PC-9 (cell line): ENCODE data around the gene GRIN2B. TPM values are rescaled to one million over a fixed set of nuclear protein-coding genes. Genes with fewer than 3 reads are reported as not detected.
A peak's percentile ranks its signal among the peaks of the same experiment; 100 is the strongest.

ENCODE experiments used
- BruUV-seq: library from RNA; stranded (reverse); fragments of 400-500 nt; replicated peaks from 2 replicates; lab custom pipeline; 2021; lab: Mats Ljungman, UMichigan
- CTCF ChIA-PET: fragments of 300-600 bp; sonication (Branson Sonifier 250); formaldehyde crosslinking; loops from one replicate; lab custom pipeline; 2022; ENCODE audit warnings: antibody characterized with exemption; lab: Charles Lee
- POLR2A ChIA-PET: fragments of 300-600 bp; sonication (Branson Sonifier 250); formaldehyde crosslinking; loops from one replicate; lab custom pipeline; 2022; ENCODE audit warnings: antibody characterized with exemption; ENCODE audit not compliant: unreplicated experiment; lab: Charles Lee
- DNase-seq, 2 experiments: peaks; one replicate each; pipeline versions ENCODE4 v3.0.0 to v3.0.0-alpha.2; 2015 to 2022; ENCODE audit warnings: mixed read lengths in 1 of 2
- H2AFZ ChIP-seq: fragments of 200-600 bp; sonication (generic); 2 replicates; pipeline ENCODE4 v1.8.1; 2017; ENCODE audit warnings: antibody characterized with exemption
- H3F3A ChIP-seq: fragments of 200-600 bp; sonication (generic); 2 replicates; pipeline ENCODE4 v1.8.1; 2017; ENCODE audit warnings: antibody characterized with exemption, mild to moderate bottlenecking, low read depth; ENCODE audit not compliant: insufficient read depth
- H3K27ac ChIP-seq: fragments of 200-600 bp; sonication (generic); 2 replicates; pipeline ENCODE4 v1.6.1; 2016; ENCODE audit warnings: mixed run types
- H3K27me3 ChIP-seq: fragments of 200-600 bp; sonication (generic); 2 replicates; pipeline ENCODE4 v1.6.1; 2016; ENCODE audit warnings: low read depth, mixed run types; ENCODE audit not compliant: insufficient read depth
- H3K36me3 ChIP-seq: fragments of 200-600 bp; sonication (generic); 2 replicates; pipeline ENCODE4 v1.6.1; 2016; ENCODE audit warnings: low read depth, mixed run types
- H3K4me1 ChIP-seq: fragments of 200-600 bp; sonication (generic); replicated peaks from 2 replicates; pipeline ENCODE4 v1.6.1; 2016; ENCODE audit warnings: mixed run types; ENCODE audit not compliant: insufficient read depth
- H3K4me2 ChIP-seq: fragments of 200-600 bp; sonication (generic); 2 replicates; pipeline ENCODE4 v1.6.1; 2017; ENCODE audit warnings: mixed run types
- H3K4me3 ChIP-seq: fragments of 200-600 bp; sonication (generic); 2 replicates; pipeline ENCODE4 v1.6.1; 2016; ENCODE audit warnings: mixed run types
- H3K79me2 ChIP-seq: fragments of 200-600 bp; sonication (generic); 2 replicates; pipeline ENCODE4 v1.6.1; 2017; ENCODE audit warnings: low read depth, mixed run types
- H3K9me2 ChIP-seq: fragments of 200-600 bp; sonication (generic); 2 replicates; pipeline ENCODE4 v1.8.1; 2017; ENCODE audit warnings: mild to moderate bottlenecking; ENCODE audit not compliant: insufficient read depth
- H3K9me3 ChIP-seq: fragments of 200-600 bp; sonication (generic); 2 replicates; pipeline ENCODE4 v1.8.1; 2016; ENCODE audit warnings: low read depth; ENCODE audit not compliant: insufficient read depth
- H4K20me1 ChIP-seq: fragments of 200-600 bp; sonication (generic); 2 replicates; pipeline ENCODE4 v1.8.1; 2017; ENCODE audit not compliant: insufficient read depth
- CTCF ChIP-seq: fragments of 200-600 bp; sonication (generic); conservative IDR thresholded peaks from 2 replicates; pipeline ENCODE4 v1.6.1; 2017; ENCODE audit warnings: mixed run types, antibody characterized with exemption, mild to moderate bottlenecking, moderate library complexity
- EZH2 ChIP-seq: fragments of 200-600 bp; sonication (generic); IDR thresholded peaks from 2 replicates; pipeline ENCODE4 v1.8.0; 2017; ENCODE audit warnings: antibody characterized with exemption, low read depth
- intact Hi-C: fragments of 100-400 bp; cut with micrococcal nuclease; formaldehyde crosslinking; loops from one replicate; pipeline ENCODE4 v1.10.0; 2022; ENCODE audit not compliant: unreplicated experiment
- total RNA-seq: library from RNA; stranded (reverse); gene quantifications from 2 replicates; pipeline ENCODE4 v1.2.3, GENCODE V29; 2021

GRIN2B gene
- total RNA-seq, 1 experiment from 2014 or later = not detected

GRCh38 chr12:13992585-13992984 lies 11.2 kb upstream of the GRIN2B start:
- ChIA-PET CTCF (no interaction called here), POLR2A (no interaction called here)
- no peaks in the 10 kb centered on the region for H3K36me3 ChIP-seq
- no peak overlapping the region for H2AFZ ChIP-seq
- no peak overlapping the region for H3K4me2 ChIP-seq
- H4K20me1 ChIP-seq = no peaks in the 10 kb centered on the region
- no peak overlapping the region for H3K4me3 ChIP-seq
- TF ChIP-seq CTCF (no peak), EZH2 (no peak)
- H3F3A ChIP-seq = no peaks in the 10 kb centered on the region
- no peaks in the 10 kb centered on the region for H3K9me2 ChIP-seq
- H3K27ac ChIP-seq = no peak overlapping the region
- H3K4me1 ChIP-seq = no peaks in the 10 kb centered on the region
- BruUV-seq = no TSS peak
- no peaks in the 10 kb centered on the region for H3K79me2 ChIP-seq
- DNase-seq = no peak
- intact Hi-C loops = no loop called here
- H3K9me3 ChIP-seq = no peaks in the 10 kb centered on the region
- H3K27me3 ChIP-seq = peaks cover 13% of the 10 kb centered on the region

- Histone ChIP-seq H3K27me3 (peaks cover 13% of the 10 kb centered on the region), H2AFZ (no peak overlapping the region), H3K9me3 (no peaks in the 10 kb centered on the region), H3K4me3 (no peak overlapping the region), H3K36me3 (no peaks in the 10 kb centered on the region), H4K20me1 (no peaks in the 10 kb centered on the region), H3K4me2 (no peak overlapping the region), H3K4me1 (no peaks in the 10 kb centered on the region), H3K9me2 (no peaks in the 10 kb centered on the region), H3K27ac (no peak overlapping the region), H3F3A (no peaks in the 10 kb centered on the region), H3K79me2 (no peaks in the 10 kb centered on the region)
- TF ChIP-seq CTCF (no peak), EZH2 (no peak)
- intact Hi-C loops = no loop called here
- no peak for DNase-seq
- CTCF ChIA-PET = no interaction called here
- POLR2A ChIA-PET = no interaction called here
- BruUV-seq = no TSS peak
These were observed 10.7 kb upstream of the GRIN2B start for GRCh38 chr12:13992106-13992505.

- no peak overlapping the region for H3K27ac ChIP-seq
- H3K4me2 ChIP-seq = no peak overlapping the region
- H3K4me3 ChIP-seq = no peak overlapping the region
- H3K9me2 ChIP-seq = no peaks in the 10 kb centered on the region
- CTCF ChIA-PET = no interaction called here
- POLR2A ChIA-PET = no interaction called here
- no TSS peak for BruUV-seq
- H3K4me1 ChIP-seq = 0 out of 2 replicates have a peak, but pooled peaks cover 6% of the 10 kb centered on the region
- no peak for TF ChIP-seq CTCF
- no peak for TF ChIP-seq EZH2
- H3F3A ChIP-seq = no peaks in the 10 kb centered on the region
- H2AFZ ChIP-seq = peak overlapping the region; percentile 6; the same call in 1 of the 2 replicates
- no peaks in the 10 kb centered on the region for H3K36me3 ChIP-seq
- H4K20me1 ChIP-seq = no peaks in the 10 kb centered on the region
- no peaks in the 10 kb centered on the region for H3K9me3 ChIP-seq
- H3K79me2 ChIP-seq = no peaks in the 10 kb centered on the region
- peaks cover 11% of the 10 kb centered on the region; the same call in 1 of the 2 replicates for H3K27me3 ChIP-seq
- no peak for DNase-seq
- intact Hi-C loops = no loop called here
These were observed 4.6 kb upstream of the GRIN2B start for GRCh38 chr12:13986031-13986430.
